GM10847 (cell line): ENCODE results near the gene VSTM2L.

Source experiments
- POLR2A ChIP-seq: IDR thresholded peaks from 2 replicates; pipeline ENCODE4 v1.6.1; 2011; ENCODE audit not compliant: insufficient read length; ENCODE audit errors: extremely low read depth

The VSTM2L gene

GRCh38 chr20:37987602-37988290 is 84.8 kb downstream of the VSTM2L start:
- TF ChIP-seq POLR2A: no peak

GRCh38 chr20:37988306-37988954 is 85.5 kb downstream of the VSTM2L start:
- TF ChIP-seq POLR2A: no peak

- TF ChIP-seq POLR2A: no peak
These were observed 86.8 kb downstream of the VSTM2L start for GRCh38 chr20:37989601-37990295.

GRCh38 chr20:37990571-37991151 is 87.7 kb downstream of the VSTM2L start:
- TF ChIP-seq POLR2A: no peak

- TF ChIP-seq POLR2A: no peak
These were observed 88.4 kb downstream of the VSTM2L start for GRCh38 chr20:37991157-37991866.

- no peak for TF ChIP-seq POLR2A
These were observed 89.0 kb downstream of the VSTM2L start for GRCh38 chr20:37991908-37992307.

- no peak for TF ChIP-seq POLR2A
These were observed 90.0 kb downstream of the VSTM2L start for GRCh38 chr20:37992802-37993409.

GRCh38 chr20:37994512-37994911 is 91.6 kb downstream of the VSTM2L start:
- TF ChIP-seq POLR2A: no peak
